Astrocyte (in vitro differentiated cells and primary cell): ENCODE data around the gene TSPAN4.

Experiments used
- EZH2 ChIP-seq: IDR thresholded peaks from 2 replicates; pipeline ENCODE4 v1.6.1; 2012; ENCODE audit warnings: mild to moderate bottlenecking, low read length, inconsistent platforms; ENCODE audit not compliant: insufficient read depth
- TF ChIP-seq, protein P1 (sequence below): IDR thresholded peaks from 2 replicates; pipeline ENCODE4 v1.5.1; 2011; ENCODE audit warnings: low read depth, mild to moderate bottlenecking, inconsistent platforms, low read length, moderate library complexity; ENCODE audit not compliant: insufficient read depth

DNA sequence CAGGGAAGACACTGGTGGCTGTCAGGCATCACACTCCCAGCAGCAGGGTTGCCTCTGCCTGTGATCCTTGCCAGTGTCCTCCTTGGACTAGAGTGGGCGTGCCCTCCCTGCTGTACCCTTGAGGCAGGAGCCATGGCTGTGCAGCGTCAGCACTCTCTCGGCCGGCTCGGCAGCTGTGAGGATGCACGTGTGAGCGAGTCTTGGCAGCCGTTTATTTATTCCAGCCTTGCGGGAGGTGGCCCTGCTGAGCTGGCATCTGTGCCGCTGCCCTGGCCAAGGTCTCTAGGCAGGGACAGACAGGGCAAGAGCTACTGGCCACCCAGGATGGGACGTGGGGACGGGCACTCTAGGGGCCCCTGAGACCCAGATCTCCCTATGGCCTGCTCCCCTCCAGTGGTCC, 33.9 kb downstream of the TSPAN4 start:
- TF ChIP-seq, protein P1, sequence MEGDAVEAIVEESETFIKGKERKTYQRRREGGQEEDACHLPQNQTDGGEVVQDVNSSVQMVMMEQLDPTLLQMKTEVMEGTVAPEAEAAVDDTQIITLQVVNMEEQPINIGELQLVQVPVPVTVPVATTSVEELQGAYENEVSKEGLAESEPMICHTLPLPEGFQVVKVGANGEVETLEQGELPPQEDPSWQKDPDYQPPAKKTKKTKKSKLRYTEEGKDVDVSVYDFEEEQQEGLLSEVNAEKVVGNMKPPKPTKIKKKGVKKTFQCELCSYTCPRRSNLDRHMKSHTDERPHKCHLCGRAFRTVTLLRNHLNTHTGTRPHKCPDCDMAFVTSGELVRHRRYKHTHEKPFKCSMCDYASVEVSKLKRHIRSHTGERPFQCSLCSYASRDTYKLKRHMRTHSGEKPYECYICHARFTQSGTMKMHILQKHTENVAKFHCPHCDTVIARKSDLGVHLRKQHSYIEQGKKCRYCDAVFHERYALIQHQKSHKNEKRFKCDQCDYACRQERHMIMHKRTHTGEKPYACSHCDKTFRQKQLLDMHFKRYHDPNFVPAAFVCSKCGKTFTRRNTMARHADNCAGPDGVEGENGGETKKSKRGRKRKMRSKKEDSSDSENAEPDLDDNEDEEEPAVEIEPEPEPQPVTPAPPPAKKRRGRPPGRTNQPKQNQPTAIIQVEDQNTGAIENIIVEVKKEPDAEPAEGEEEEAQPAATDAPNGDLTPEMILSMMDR = no peak
- TF ChIP-seq EZH2 = no peak
